C4-2B (cell line): ENCODE results near the gene DSC1.

Source experiments
- CTCF ChIP-seq: fragments of 450-650 bp; conservative IDR thresholded peaks from 2 replicates; pipeline ENCODE4 v1.5.1; 2017; ENCODE audit warnings: mild to moderate bottlenecking
- ZFX ChIP-seq: fragments of 450-650 bp; IDR thresholded peaks from 2 replicates; pipeline ENCODE4 v1.6.1; 2017

GRCh38 chr18:31162419-31162793, 250 bp downstream of the DSC1 start:
- TF ChIP-seq CTCF (no peak), ZFX (no peak)
